ENCODE measurements around the gene MUC15.
"Not testable (repeated sequence)": the region's sequence is repeated elsewhere in the genome, so short reads cannot be mapped to it uniquely, and the experiment has no call there.

The MUC15 gene

DNA sequence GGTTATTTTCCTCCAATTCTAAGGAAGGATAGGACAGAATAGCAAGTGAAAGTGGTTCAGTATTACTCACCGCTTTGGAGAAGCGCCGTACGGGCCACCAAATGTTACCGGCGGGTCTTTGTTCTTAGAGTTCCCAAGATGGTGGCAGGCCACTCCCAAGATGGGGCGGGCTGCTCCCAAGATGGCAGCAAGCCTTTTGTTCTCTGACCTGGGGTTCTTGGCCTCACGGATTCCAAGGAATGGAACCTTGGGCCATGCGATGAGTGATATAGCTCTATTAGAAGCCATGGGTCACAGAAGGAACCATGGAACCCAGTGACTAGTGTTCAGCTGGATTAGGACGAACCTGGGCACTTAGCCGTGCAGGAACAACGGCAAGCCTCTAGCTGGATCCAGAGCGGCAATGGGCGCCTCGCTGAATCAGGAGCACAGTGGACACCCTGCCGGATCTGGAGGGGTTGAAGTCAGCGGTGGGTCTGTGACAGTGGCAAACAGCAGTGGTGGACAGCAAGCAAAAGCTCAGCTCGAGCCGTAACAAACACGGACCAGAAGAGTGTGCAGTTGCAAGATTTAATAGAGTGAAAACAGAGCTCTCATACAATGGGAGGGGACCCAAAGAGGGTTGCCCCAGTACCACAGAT, 25.1 kb upstream of the MUC15 start:
- H3K9me3 ChIP-seq (ENCODE audit: control insufficient read depth, low read length); H3K9ac ChIP-seq (ENCODE audit: low read length); H3K36me3 ChIP-seq (ENCODE audit: control insufficient read depth, insufficient read depth, low read length, severe bottlenecking); H3K4me1 ChIP-seq (ENCODE audit: control insufficient read depth, insufficient read depth, low read length); H3K4me3 ChIP-seq (ENCODE audit: low read length); H3K27me3 ChIP-seq (replicated peaks; ENCODE audit: control insufficient read depth, insufficient read depth, low read length); DNase-seq (ENCODE audit: low read depth): not testable (repeated sequence)

- not testable (repeated sequence) for DNase-seq (ENCODE audit: low read depth); H3K4me3 ChIP-seq (ENCODE audit: low read length); H3K27me3 ChIP-seq (replicated peaks; ENCODE audit: control insufficient read depth, insufficient read depth, low read length); H3K36me3 ChIP-seq (ENCODE audit: control insufficient read depth, insufficient read depth, low read length, severe bottlenecking); H3K9ac ChIP-seq (ENCODE audit: low read length); H3K9me3 ChIP-seq (ENCODE audit: control insufficient read depth, low read length); H3K4me1 ChIP-seq (ENCODE audit: control insufficient read depth, insufficient read depth, low read length)
Measured at GRCh38 chr11:26595207-26595865, 23.3 kb upstream of the MUC15 start.

- H3K4me3 ChIP-seq (ENCODE audit: low read length): no peak overlapping the region
- H3K9ac ChIP-seq (ENCODE audit: low read length): no peak overlapping the region
- H3K9me3 ChIP-seq (ENCODE audit: control insufficient read depth, low read length): peaks cover 2% of the 10 kb centered on the region
- no peaks in the 10 kb centered on the region for H3K4me1 ChIP-seq (ENCODE audit: control insufficient read depth, insufficient read depth, low read length)
- H3K36me3 ChIP-seq (ENCODE audit: control insufficient read depth, insufficient read depth, low read length, severe bottlenecking): no peaks in the 10 kb centered on the region
- DNase-seq (ENCODE audit: low read depth): no peak
- H3K27me3 ChIP-seq (replicated peaks; ENCODE audit: control insufficient read depth, insufficient read depth, low read length): no peaks in the 10 kb centered on the region
Measured at GRCh38 chr11:26593691-26594090, 21.6 kb upstream of the MUC15 start.

DNA sequence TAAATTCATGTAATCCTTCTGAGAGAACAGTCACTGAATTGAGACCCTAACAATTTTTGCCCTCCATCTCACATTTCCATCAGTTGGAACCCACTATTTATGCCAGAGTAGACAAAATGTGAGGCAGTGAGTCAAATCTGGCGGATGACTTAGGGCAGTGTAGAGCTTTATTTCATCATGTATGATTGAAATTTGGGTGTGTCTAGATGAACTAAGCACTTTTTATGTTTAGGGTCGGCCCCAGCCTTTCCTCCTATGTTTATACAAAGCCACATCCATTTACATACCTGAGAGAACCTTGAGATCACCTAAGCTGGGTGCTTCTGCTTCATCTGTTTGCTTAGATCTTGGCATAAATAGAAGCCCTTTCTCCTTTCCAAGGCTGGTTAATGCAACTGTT, 15.0 kb upstream of the MUC15 start:
- Histone ChIP-seq H3K36me3 (ENCODE audit: control insufficient read depth, insufficient read depth, low read length, severe bottlenecking) (no peaks in the 10 kb centered on the region), H3K4me1 (ENCODE audit: control insufficient read depth, insufficient read depth, low read length) (no peaks in the 10 kb centered on the region), H3K9me3 (ENCODE audit: control insufficient read depth, low read length) (no peaks in the 10 kb centered on the region), H3K4me3 (ENCODE audit: low read length) (no peak overlapping the region), H3K27me3 (replicated peaks; ENCODE audit: control insufficient read depth, insufficient read depth, low read length) (no peaks in the 10 kb centered on the region), H3K9ac (ENCODE audit: low read length) (no peak overlapping the region)
- DNase-seq (ENCODE audit: low read depth): no peak

DNA sequence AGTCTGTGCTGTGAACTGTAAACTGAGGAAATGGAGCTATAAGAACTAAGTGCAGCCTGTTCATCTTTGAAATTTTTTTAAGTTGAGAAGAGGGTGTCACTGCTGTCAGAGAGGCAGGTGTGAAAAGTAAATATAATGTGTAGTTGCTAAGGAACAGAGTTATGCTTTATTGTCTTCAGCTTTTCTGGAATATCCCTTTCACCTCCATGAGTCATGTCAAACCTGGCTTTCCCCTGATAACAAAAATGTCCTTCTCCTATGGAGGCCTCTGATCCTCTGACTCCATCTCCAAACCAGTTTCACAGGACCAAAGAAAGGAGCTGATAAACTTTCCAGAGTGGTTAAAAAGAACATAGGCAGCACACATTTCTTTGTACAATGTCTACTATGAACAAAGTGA, 12.8 kb upstream of the MUC15 start:
- Histone ChIP-seq H3K9ac (ENCODE audit: low read length) (no peak overlapping the region), H3K36me3 (ENCODE audit: control insufficient read depth, insufficient read depth, low read length, severe bottlenecking) (no peaks in the 10 kb centered on the region), H3K27me3 (replicated peaks; ENCODE audit: control insufficient read depth, insufficient read depth, low read length) (no peaks in the 10 kb centered on the region), H3K4me1 (ENCODE audit: control insufficient read depth, insufficient read depth, low read length) (no peaks in the 10 kb centered on the region), H3K4me3 (ENCODE audit: low read length) (no peak overlapping the region), H3K9me3 (ENCODE audit: control insufficient read depth, low read length) (no peaks in the 10 kb centered on the region)
- no peak for DNase-seq (ENCODE audit: low read depth)

DNA sequence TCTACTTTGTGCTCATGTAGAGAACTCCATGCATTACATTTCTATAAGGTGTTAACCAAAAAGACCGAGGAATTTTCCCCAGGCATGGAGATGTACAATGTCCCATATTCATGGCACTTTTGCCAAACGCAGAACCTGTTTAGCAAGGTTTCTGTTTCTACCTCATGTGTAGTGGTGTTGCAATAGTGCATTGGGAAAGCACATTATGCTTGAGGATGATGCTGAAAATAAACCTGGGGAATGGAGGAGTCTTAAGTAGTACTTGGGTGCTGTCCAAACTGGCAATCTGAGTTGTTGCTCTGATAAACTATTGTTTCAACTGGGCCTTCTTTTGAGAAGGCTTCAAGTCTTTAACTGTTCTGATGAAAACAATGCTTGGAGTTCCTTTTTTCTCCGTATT, 11.5 kb upstream of the MUC15 start:
- no peaks in the 10 kb centered on the region for H3K27me3 ChIP-seq (replicated peaks; ENCODE audit: control insufficient read depth, insufficient read depth, low read length)
- no peak overlapping the region for H3K4me3 ChIP-seq (ENCODE audit: low read length)
- no peak overlapping the region for H3K9ac ChIP-seq (ENCODE audit: low read length)
- peak; percentile 82 for DNase-seq (ENCODE audit: low read depth)
- no peaks in the 10 kb centered on the region for H3K9me3 ChIP-seq (ENCODE audit: control insufficient read depth, low read length)
- no peaks in the 10 kb centered on the region for H3K36me3 ChIP-seq (ENCODE audit: control insufficient read depth, insufficient read depth, low read length, severe bottlenecking)
- H3K4me1 ChIP-seq (ENCODE audit: control insufficient read depth, insufficient read depth, low read length): peaks cover 6% of the 10 kb centered on the region

DNA sequence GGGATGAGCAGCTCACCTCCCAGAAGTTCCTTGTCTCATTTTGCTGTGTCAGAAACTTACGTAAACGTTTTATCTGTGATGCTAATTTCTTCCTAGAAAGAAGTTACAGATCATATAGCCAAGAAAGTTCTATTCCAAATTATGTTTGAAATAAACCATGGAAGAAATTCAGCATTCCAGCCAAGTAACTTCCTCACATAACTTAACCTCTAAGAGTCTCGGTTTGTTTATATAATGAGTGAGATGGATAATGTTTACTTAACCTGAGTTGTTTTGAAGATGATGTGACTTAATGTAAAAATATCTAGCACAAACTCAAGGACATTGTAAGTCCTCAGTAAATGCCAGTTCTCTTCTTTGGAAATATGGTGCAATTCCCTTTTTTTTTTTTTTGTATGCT, 8.9 kb upstream of the MUC15 start:
- Histone ChIP-seq H3K4me3 (ENCODE audit: low read length) (no peak overlapping the region), H3K9me3 (ENCODE audit: control insufficient read depth, low read length) (no peaks in the 10 kb centered on the region), H3K4me1 (ENCODE audit: control insufficient read depth, insufficient read depth, low read length) (peaks cover 6% of the 10 kb centered on the region), H3K27me3 (replicated peaks; ENCODE audit: control insufficient read depth, insufficient read depth, low read length) (no peaks in the 10 kb centered on the region), H3K36me3 (ENCODE audit: control insufficient read depth, insufficient read depth, low read length, severe bottlenecking) (no peaks in the 10 kb centered on the region), H3K9ac (ENCODE audit: low read length) (no peak overlapping the region)
- peak; percentile 72 for DNase-seq (ENCODE audit: low read depth)

- H3K9me3 ChIP-seq (ENCODE audit: control insufficient read depth, low read length): no peaks in the 10 kb centered on the region
- no peak overlapping the region for H3K9ac ChIP-seq (ENCODE audit: low read length)
- no peaks in the 10 kb centered on the region for H3K36me3 ChIP-seq (ENCODE audit: control insufficient read depth, insufficient read depth, low read length, severe bottlenecking)
- no peak for DNase-seq (ENCODE audit: low read depth)
- H3K4me1 ChIP-seq (ENCODE audit: control insufficient read depth, insufficient read depth, low read length): peaks cover 6% of the 10 kb centered on the region
- no peak overlapping the region for H3K4me3 ChIP-seq (ENCODE audit: low read length)
- H3K27me3 ChIP-seq (replicated peaks; ENCODE audit: control insufficient read depth, insufficient read depth, low read length): no peaks in the 10 kb centered on the region
Measured at GRCh38 chr11:26579683-26580082, 7.6 kb upstream of the MUC15 start.

GRCh38 chr11:26578998-26579661, 7.1 kb upstream of the MUC15 start:
- Histone ChIP-seq H3K9me3 (ENCODE audit: control insufficient read depth, low read length) (no peaks in the 10 kb centered on the region), H3K4me1 (ENCODE audit: control insufficient read depth, insufficient read depth, low read length) (peaks cover 6% of the 10 kb centered on the region), H3K9ac (ENCODE audit: low read length) (no peak overlapping the region), H3K27me3 (replicated peaks; ENCODE audit: control insufficient read depth, insufficient read depth, low read length) (no peaks in the 10 kb centered on the region), H3K4me3 (ENCODE audit: low read length) (no peak overlapping the region), H3K36me3 (ENCODE audit: control insufficient read depth, insufficient read depth, low read length, severe bottlenecking) (no peaks in the 10 kb centered on the region)
- DNase-seq (ENCODE audit: low read depth): peak; percentile 82

- peaks cover 6% of the 10 kb centered on the region for H3K4me1 ChIP-seq (ENCODE audit: control insufficient read depth, insufficient read depth, low read length)
- H3K4me3 ChIP-seq (ENCODE audit: low read length): no peak overlapping the region
- H3K27me3 ChIP-seq (replicated peaks; ENCODE audit: control insufficient read depth, insufficient read depth, low read length): no peaks in the 10 kb centered on the region
- H3K36me3 ChIP-seq (ENCODE audit: control insufficient read depth, insufficient read depth, low read length, severe bottlenecking): no peaks in the 10 kb centered on the region
- no peak overlapping the region for H3K9ac ChIP-seq (ENCODE audit: low read length)
- DNase-seq (ENCODE audit: low read depth): no peak
- H3K9me3 ChIP-seq (ENCODE audit: control insufficient read depth, low read length): no peaks in the 10 kb centered on the region
Measured at GRCh38 chr11:26575946-26576345, 3.9 kb upstream of the MUC15 start.

GRCh38 chr11:26573896-26574295, 1.8 kb upstream of the MUC15 start:
- no peak for DNase-seq (ENCODE audit: low read depth)
- H3K36me3 ChIP-seq (ENCODE audit: control insufficient read depth, insufficient read depth, low read length, severe bottlenecking): no peaks in the 10 kb centered on the region
- H3K4me3 ChIP-seq (ENCODE audit: low read length): no peak overlapping the region
- no peaks in the 10 kb centered on the region for H3K9me3 ChIP-seq (ENCODE audit: control insufficient read depth, low read length)
- H3K4me1 ChIP-seq (ENCODE audit: control insufficient read depth, insufficient read depth, low read length): no peaks in the 10 kb centered on the region
- H3K27me3 ChIP-seq (replicated peaks; ENCODE audit: control insufficient read depth, insufficient read depth, low read length): no peaks in the 10 kb centered on the region
- no peak overlapping the region for H3K9ac ChIP-seq (ENCODE audit: low read length)
